ENCODE data around the gene ACP1.

ACP1 gene

GRCh38 chr2:256094-256493, 8.7 kb upstream of the ACP1 start:
- DNase-seq, result no peak

GRCh38 chr2:257429-257828, 7.3 kb upstream of the ACP1 start:
- DNase-seq, result no peak

GRCh38 chr2:257842-258241, 6.9 kb upstream of the ACP1 start:
- no peak for DNase-seq

GRCh38 chr2:258933-259332, 5.8 kb upstream of the ACP1 start:
- no peak for DNase-seq

GRCh38 chr2:259789-260331, 4.9 kb upstream of the ACP1 start:
- no peak for DNase-seq

- no peak for DNase-seq
These were observed 4.1 kb upstream of the ACP1 start for GRCh38 chr2:260507-261161.

GRCh38 chr2:262117-262516, 2.6 kb upstream of the ACP1 start:
- no peak for DNase-seq

- peak; percentile 27 for DNase-seq
These were observed 1.6 kb upstream of the ACP1 start for GRCh38 chr2:263022-263738.

GRCh38 chr2:263774-264492, 814 bp upstream of the ACP1 start, which contains the start of gene SH3YL1:
Gene SH3YL1, minus strand, starts transcription at chr2:264032. Its CDS starts 48 bp downstream, at chr2:263984.
- DNase-seq, result peak; percentile 69

GRCh38 chr2:268323-268722, 3.6 kb downstream of the ACP1 start:
- no peak for DNase-seq

GRCh38 chr2:269356-270030, 4.7 kb downstream of the ACP1 start:
- DNase-seq, result no peak

GRCh38 chr2:270861-271260, 6.1 kb downstream of the ACP1 start:
- no peak for DNase-seq

- DNase-seq, result no peak
These were observed 7.2 kb downstream of the ACP1 start for GRCh38 chr2:271917-272316.

- no peak for DNase-seq
These were observed 8.6 kb downstream of the ACP1 start for GRCh38 chr2:273333-273732.

- no peak for DNase-seq
These were observed 9.8 kb downstream of the ACP1 start for GRCh38 chr2:274503-274902.

GRCh38 chr2:275466-275865, 10.7 kb downstream of the ACP1 start:
- no peak for DNase-seq

- DNase-seq, result no peak
These were observed 13.7 kb downstream of the ACP1 start for GRCh38 chr2:278312-278926.

GRCh38 chr2:278927-279320, 14.2 kb downstream of the ACP1 start:
- DNase-seq, result no peak

GRCh38 chr2:279366-279765, 14.6 kb downstream of the ACP1 start:
- DNase-seq, result no peak

- DNase-seq, result no peak
These were observed 15.4 kb downstream of the ACP1 start for GRCh38 chr2:279956-280649.

- no peak for DNase-seq
These were observed 15.9 kb downstream of the ACP1 start for GRCh38 chr2:280650-281110.

- DNase-seq, result no peak
These were observed 16.6 kb downstream of the ACP1 start for GRCh38 chr2:281381-281780.
